ENCODE results near the gene TECTB.

DNA sequence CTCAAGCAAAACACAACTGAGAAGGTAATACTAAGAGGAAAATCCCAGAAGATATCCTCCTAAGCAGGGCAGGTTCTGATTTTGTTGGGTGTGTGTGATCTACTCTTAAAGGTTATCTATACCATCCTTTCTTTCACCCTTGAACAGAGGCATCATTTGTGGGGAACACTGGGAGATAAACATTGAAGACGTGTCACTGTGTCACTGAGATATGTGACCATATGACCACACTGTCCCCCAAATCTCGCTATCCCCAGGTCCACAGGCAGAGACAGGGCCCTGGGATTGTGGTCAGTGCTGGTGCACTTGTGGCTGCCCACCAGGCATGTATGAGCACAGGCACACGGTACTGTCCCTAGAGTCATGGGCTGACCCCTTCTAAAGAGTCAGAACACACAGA, 30.0 kb downstream of the TECTB start:
- TF ChIP-seq, protein P1, sequence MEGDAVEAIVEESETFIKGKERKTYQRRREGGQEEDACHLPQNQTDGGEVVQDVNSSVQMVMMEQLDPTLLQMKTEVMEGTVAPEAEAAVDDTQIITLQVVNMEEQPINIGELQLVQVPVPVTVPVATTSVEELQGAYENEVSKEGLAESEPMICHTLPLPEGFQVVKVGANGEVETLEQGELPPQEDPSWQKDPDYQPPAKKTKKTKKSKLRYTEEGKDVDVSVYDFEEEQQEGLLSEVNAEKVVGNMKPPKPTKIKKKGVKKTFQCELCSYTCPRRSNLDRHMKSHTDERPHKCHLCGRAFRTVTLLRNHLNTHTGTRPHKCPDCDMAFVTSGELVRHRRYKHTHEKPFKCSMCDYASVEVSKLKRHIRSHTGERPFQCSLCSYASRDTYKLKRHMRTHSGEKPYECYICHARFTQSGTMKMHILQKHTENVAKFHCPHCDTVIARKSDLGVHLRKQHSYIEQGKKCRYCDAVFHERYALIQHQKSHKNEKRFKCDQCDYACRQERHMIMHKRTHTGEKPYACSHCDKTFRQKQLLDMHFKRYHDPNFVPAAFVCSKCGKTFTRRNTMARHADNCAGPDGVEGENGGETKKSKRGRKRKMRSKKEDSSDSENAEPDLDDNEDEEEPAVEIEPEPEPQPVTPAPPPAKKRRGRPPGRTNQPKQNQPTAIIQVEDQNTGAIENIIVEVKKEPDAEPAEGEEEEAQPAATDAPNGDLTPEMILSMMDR (IDR thresholded peaks at IDR 0.05): no peak
- TF ChIP-seq POLR2AphosphoS5 (IDR thresholded peaks at IDR 0.05): no peak
